Prostate gland (tissue), 2 donors: ENCODE results near the gene TTC29.

Experiments used
- POLR2A ChIP-seq: fragments of 450-650 bp; IDR thresholded peaks from one replicate; pipeline ENCODE4 v1.6.1; 2016; ENCODE audit warnings: antibody characterized with exemption, mild to moderate bottlenecking
- TF ChIP-seq, protein P1 (sequence below), 4 experiments: fragments of 200-600 bp in 2 of 4; fragments of 450-650 bp in 2 of 4; sonication (generic) in 2 of 4; IDR thresholded peaks; 1 replicate in 3 of 4; 2 replicates in 1 of 4; pipeline ENCODE4 v1.5.1; 2016 to 2019; ENCODE audit warnings: antibody characterized with exemption in 4 of 4, mild to moderate bottlenecking in 2 of 4, moderate library complexity in 2 of 4

DNA sequence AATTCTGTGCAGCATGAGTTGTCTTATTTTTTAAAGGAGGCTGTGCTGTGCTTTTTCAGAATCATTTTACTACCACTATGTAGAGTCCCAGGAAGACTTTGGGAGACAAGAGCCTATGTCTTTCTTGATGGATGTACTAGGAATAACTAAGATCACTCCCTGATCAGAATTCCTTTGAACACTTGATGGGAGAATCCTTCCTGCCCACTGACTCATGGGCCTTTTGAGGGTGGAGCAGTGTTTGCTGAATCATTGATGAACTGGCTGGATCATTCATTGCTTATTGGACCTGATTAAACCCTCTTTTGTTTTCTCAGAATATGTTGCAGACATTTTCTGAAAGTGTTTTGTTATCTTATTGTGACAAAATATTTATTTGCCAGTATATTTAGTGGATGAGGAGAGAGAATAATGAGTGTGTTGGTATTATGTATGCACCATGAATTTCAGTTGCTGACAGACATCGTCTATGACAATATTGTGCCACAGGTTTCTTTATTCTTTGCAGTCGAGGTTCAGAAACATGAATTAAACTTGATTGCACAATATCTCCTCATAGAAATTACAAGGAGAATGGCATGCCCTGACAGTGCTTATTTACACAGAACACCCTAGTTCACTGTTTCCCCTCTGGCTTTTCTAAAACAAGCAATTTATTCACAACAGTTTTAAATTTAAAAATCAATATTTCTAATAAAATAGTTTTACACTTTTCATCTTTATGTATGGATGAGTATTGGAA is 270.7 kb downstream of the TTC29 start:
- TF ChIP-seq, protein P1, sequence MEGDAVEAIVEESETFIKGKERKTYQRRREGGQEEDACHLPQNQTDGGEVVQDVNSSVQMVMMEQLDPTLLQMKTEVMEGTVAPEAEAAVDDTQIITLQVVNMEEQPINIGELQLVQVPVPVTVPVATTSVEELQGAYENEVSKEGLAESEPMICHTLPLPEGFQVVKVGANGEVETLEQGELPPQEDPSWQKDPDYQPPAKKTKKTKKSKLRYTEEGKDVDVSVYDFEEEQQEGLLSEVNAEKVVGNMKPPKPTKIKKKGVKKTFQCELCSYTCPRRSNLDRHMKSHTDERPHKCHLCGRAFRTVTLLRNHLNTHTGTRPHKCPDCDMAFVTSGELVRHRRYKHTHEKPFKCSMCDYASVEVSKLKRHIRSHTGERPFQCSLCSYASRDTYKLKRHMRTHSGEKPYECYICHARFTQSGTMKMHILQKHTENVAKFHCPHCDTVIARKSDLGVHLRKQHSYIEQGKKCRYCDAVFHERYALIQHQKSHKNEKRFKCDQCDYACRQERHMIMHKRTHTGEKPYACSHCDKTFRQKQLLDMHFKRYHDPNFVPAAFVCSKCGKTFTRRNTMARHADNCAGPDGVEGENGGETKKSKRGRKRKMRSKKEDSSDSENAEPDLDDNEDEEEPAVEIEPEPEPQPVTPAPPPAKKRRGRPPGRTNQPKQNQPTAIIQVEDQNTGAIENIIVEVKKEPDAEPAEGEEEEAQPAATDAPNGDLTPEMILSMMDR (IDR thresholded peaks at IDR 0.05): no peak
- TF ChIP-seq POLR2A: no peak
